HG02610 (cell line): ENCODE measurements around the gene SLC35F1.

Experiments
- ATAC-seq: cut with Tn5 transposase; IDR thresholded peaks from one replicate; pipeline ENCODE4 v1.9.1; 2021; ENCODE audit warnings: mild to moderate bottlenecking, moderate library complexity; ENCODE audit not compliant: unreplicated experiment

SLC35F1 gene

GRCh38 chr6:118305081-118305480, 398.0 kb downstream of the SLC35F1 start:
- no peak for ATAC-seq

- ATAC-seq = no peak
These were observed 399.6 kb downstream of the SLC35F1 start for GRCh38 chr6:118306392-118307238.

GRCh38 chr6:118307581-118307980, 400.5 kb downstream of the SLC35F1 start:
- ATAC-seq = no peak

- ATAC-seq = no peak
These were observed 402.5 kb downstream of the SLC35F1 start for GRCh38 chr6:118309337-118310093.

GRCh38 chr6:118313208-118313607, 406.1 kb downstream of the SLC35F1 start:
- no peak for ATAC-seq

- no peak for ATAC-seq
These were observed 406.7 kb downstream of the SLC35F1 start for GRCh38 chr6:118313762-118314161.

GRCh38 chr6:118316796-118317384, 409.8 kb downstream of the SLC35F1 start:
- ATAC-seq = no peak

GRCh38 chr6:118317581-118318563, 410.8 kb downstream of the SLC35F1 start:
- ATAC-seq = no peak

GRCh38 chr6:118318648-118319047, 411.6 kb downstream of the SLC35F1 start:
- no peak for ATAC-seq

- ATAC-seq = no peak
These were observed 412.4 kb downstream of the SLC35F1 start for GRCh38 chr6:118319416-118319815.

GRCh38 chr6:118319894-118320649, 413.0 kb downstream of the SLC35F1 start:
- ATAC-seq = no peak

GRCh38 chr6:118320652-118321051, 413.6 kb downstream of the SLC35F1 start:
- no peak for ATAC-seq

- ATAC-seq = no peak
These were observed 417.1 kb downstream of the SLC35F1 start for GRCh38 chr6:118324116-118324515.

- no peak for ATAC-seq
These were observed 418.3 kb downstream of the SLC35F1 start for GRCh38 chr6:118325220-118325860.

GRCh38 chr6:118326712-118327111, 419.6 kb downstream of the SLC35F1 start:
- no peak for ATAC-seq

GRCh38 chr6:118327237-118327636, 420.2 kb downstream of the SLC35F1 start:
- no peak for ATAC-seq

- no peak for ATAC-seq
These were observed 426.7 kb downstream of the SLC35F1 start for GRCh38 chr6:118333772-118334171.

GRCh38 chr6:118334634-118335033, 427.6 kb downstream of the SLC35F1 start:
- no peak for ATAC-seq

GRCh38 chr6:118335325-118335816, 428.3 kb downstream of the SLC35F1 start:
- ATAC-seq = no peak
